HepG2 (cell line): Measurements from ENCODE around the gene GEMIN2. TPM values are rescaled to one million over a fixed set of nuclear protein-coding genes. Genes with fewer than 3 reads are reported as not detected.

Experiments
- ARID3A ChIP-seq: IDR thresholded peaks from 2 replicates; pipeline ENCODE4 v1.6.1; 2012; ENCODE audit warnings: low read depth, low read length, improper control_type of control experiment
- BRD4 ChIP-seq: sonication (generic); formaldehyde crosslinking; IDR thresholded peaks from 2 replicates; pipeline ENCODE4 v1.4.0; 2020; ENCODE audit warnings: missing genetic modification reagents
- BRF2 ChIP-seq: sonication (generic); formaldehyde crosslinking; IDR thresholded peaks from 2 replicates; pipeline ENCODE4 v1.8.1; 2022; ENCODE audit warnings: mild to moderate bottlenecking, missing genetic modification reagents
- HMGA1 ChIP-seq: sonication (generic); formaldehyde crosslinking; conservative IDR thresholded peaks from 2 replicates; pipeline ENCODE4 v1.4.0; 2020; ENCODE audit warnings: missing genetic modification reagents
- HNRNPLL ChIP-seq: fragments of 200-400 bp; formaldehyde crosslinking; IDR thresholded peaks from 2 replicates; pipeline ENCODE4 v1.6.1; 2017; ENCODE audit warnings: mild to moderate bottlenecking, low read depth, low read length; ENCODE audit not compliant: poor library complexity, severe bottlenecking
- KLF9 ChIP-seq: IDR thresholded peaks from 2 replicates; pipeline ENCODE4 v1.6.1; 2016; ENCODE audit warnings: low read depth
- MTA1 ChIP-seq: sonication (generic); formaldehyde crosslinking; IDR thresholded peaks from 2 replicates; pipeline ENCODE4 v1.4.0; 2020; ENCODE audit warnings: missing genetic modification reagents, mild to moderate bottlenecking, borderline replicate concordance
- NCOR1 ChIP-seq: fragments of 200-600 bp; sonication (generic); IDR thresholded peaks from 2 replicates; pipeline ENCODE4 v1.7.0; 2017; ENCODE audit warnings: antibody characterized with exemption, low read length, borderline replicate concordance
- TEF ChIP-seq: sonication (generic); formaldehyde crosslinking; IDR thresholded peaks from 2 replicates; pipeline ENCODE4 v1.5.0; 2020; ENCODE audit warnings: missing genetic modification reagents
- ZNF318 ChIP-seq: sonication (generic); formaldehyde crosslinking; IDR thresholded peaks from 2 replicates; pipeline ENCODE4 v1.4.0; 2020; ENCODE audit warnings: mild to moderate bottlenecking, missing genetic modification reagents
- ZNF362 ChIP-seq: sonication (generic); formaldehyde crosslinking; IDR thresholded peaks from 2 replicates; pipeline ENCODE4 v1.4.0; 2020; ENCODE audit warnings: missing genetic modification reagents, mild to moderate bottlenecking, borderline replicate concordance
- ZNF784 ChIP-seq: sonication (generic); formaldehyde crosslinking; IDR thresholded peaks from 2 replicates; pipeline ENCODE4 v1.5.1; 2020; ENCODE audit warnings: missing genetic modification reagents, mild to moderate bottlenecking, borderline replicate concordance
- polyA plus RNA-seq, 8 experiments: library from polyadenylated mRNA; depleted of rRNA in 3 of 8; stranded (reverse) in 7 of 8; unstranded in 1 of 8; fragments of >200 nt; fragmentation: Illumina TruSeq in 4 of 8; extraction: Trizol in 4 of 8; gene quantifications; 2 replicates each; pipeline versions ENCODE4 v1.2.1 to v1.2.3, GENCODE V29; 2011 to 2016; ENCODE audit warnings: low read depth in 4 of 8, missing spikeins in 1 of 8, mixed read lengths in 1 of 8; ENCODE audit not compliant: insufficient read depth in 1 of 8
- total RNA-seq, 5 experiments: library from RNA; depleted of rRNA; stranded (reverse); fragments of >200 nt; fragmentation: Illumina TruSeq; extraction: Trizol; gene quantifications; 2 replicates each; pipeline ENCODE4 v1.2.3, GENCODE V29; 2016; ENCODE audit warnings: low read depth in 1 of 5

The GEMIN2 gene
- total and polyA plus RNA-seq, 2 of the 13 experiments (the other 11 are each of a cell fraction or from before 2014, with no cell fraction given), result 54.8 to 110 TPM

- peak; percentile 94 for TF ChIP-seq HNRNPLL
- TF ChIP-seq HMGA1 (CRISPR knock-in tag), result no peak
- TF ChIP-seq MTA1, result peak; percentile 99; the same call in 1 of the 2 replicates
- no peak; the same call in 1 of the 2 replicates for TF ChIP-seq NCOR1
- TF ChIP-seq ZNF318 (CRISPR knock-in tag), result peak; percentile 97
- peak; percentile 98; the same call in 1 of the 2 replicates for TF ChIP-seq ZNF784 (CRISPR knock-in tag)
- TF ChIP-seq KLF9 (CRISPR knock-in tag), result peak; percentile 98; the same call in 1 of the 2 replicates
- TF ChIP-seq TEF (CRISPR knock-in tag), result peak; percentile 73
- TF ChIP-seq ARID3A, result peak; percentile 7; the same call in 1 of the 2 replicates
- TF ChIP-seq BRF2 (CRISPR knock-in tag), result peak; percentile 99
- peak; percentile 83; the same call in 1 of the 2 replicates for TF ChIP-seq ZNF362 (CRISPR knock-in tag)
- TF ChIP-seq BRD4 (CRISPR knock-in tag), result peak; percentile 98
These were observed 10.9 kb upstream of the GEMIN2 start, which contains the start of gene SEC23A (continued) for GRCh38 chr14:39102969-39103957.
